H1 (cell line): ENCODE measurements around the gene SERPINB1. TPM values are rescaled to one million over a fixed set of nuclear protein-coding genes. Genes with fewer than 3 reads are reported as not detected.

ENCODE experiments used
- CTCF ChIA-PET: fragments of 300-600 bp; sonication (Branson Sonifier 250); formaldehyde crosslinking; loops from one replicate; lab custom pipeline; 2021; ENCODE audit not compliant: partially characterized antibody; lab: Charles Lee
- POLR2A ChIA-PET: fragments of 300-600 bp; sonication (Branson Sonifier 250); formaldehyde crosslinking; loops from one replicate; lab custom pipeline; 2021; ENCODE audit warnings: inconsistent platforms; ENCODE audit not compliant: partially characterized antibody; lab: Charles Lee
- DNase-seq, 2 experiments: peaks; one replicate each; pipeline versions ENCODE4 v3.0.0 to v3.0.0-alpha.2; 2010 to 2022; ENCODE audit warnings: low spot score in 2 of 2, low read depth in 1 of 2, mixed read lengths in 1 of 2
- FAIRE-seq: peaks from 2 replicates; lab custom pipeline; 2011; peaks lifted over from hg19 to GRCh38; lab: Jason Lieb, UNC
- H2AFZ ChIP-seq: 2 replicates; pipeline ENCODE4 v1.8.1; 2012; ENCODE audit warnings: low read length, inconsistent platforms
- H2AK5ac ChIP-seq: 2 replicates; pipeline ENCODE4 v1.6.1; 2013; ENCODE audit warnings: low read depth, low read length
- H2BK120ac ChIP-seq: replicated peaks from 2 replicates; pipeline ENCODE3; 2013; ENCODE audit warnings: low read depth, low read length, inconsistent platforms
- H2BK12ac ChIP-seq: 2 replicates; pipeline ENCODE4 v1.6.1; 2013; ENCODE audit warnings: low read depth, low read length
- H2BK15ac ChIP-seq: 2 replicates; pipeline ENCODE4 v1.6.1; 2013; ENCODE audit warnings: low read length
- H2BK20ac ChIP-seq: 2 replicates; pipeline ENCODE4 v1.6.1; 2013; ENCODE audit warnings: low read length
- H2BK5ac ChIP-seq: 2 replicates; pipeline ENCODE4 v1.6.1; 2013; ENCODE audit warnings: low read depth, low read length
- H3K14ac ChIP-seq: 2 replicates; pipeline ENCODE4 v1.6.1; 2013; ENCODE audit warnings: inconsistent platforms; ENCODE audit not compliant: insufficient read length
- H3K18ac ChIP-seq: 2 replicates; pipeline ENCODE4 v1.6.1; 2013; ENCODE audit warnings: low read length; ENCODE audit errors: extremely low read depth
- H3K23ac ChIP-seq: 2 replicates; pipeline ENCODE4 v1.6.1; 2013; ENCODE audit warnings: inconsistent platforms; ENCODE audit not compliant: insufficient read length
- H3K23me2 ChIP-seq: 2 replicates; pipeline ENCODE4 v1.6.1; 2013; ENCODE audit warnings: low read depth, low read length
- H3K27ac ChIP-seq: 2 replicates; pipeline ENCODE4 v1.6.1; 2011; ENCODE audit warnings: low read depth, low read length, inconsistent platforms
- H3K27me3 ChIP-seq, 4 experiments: replicated peaks in 1 of 4; 1 replicate in 1 of 4; 2 replicates in 3 of 4; pipeline versions ENCODE4 v1.6.1 to v1.8.1; 2011 to 2013; ENCODE audit warnings: low read length in 3 of 4, mild to moderate bottlenecking in 3 of 4, inconsistent platforms in 2 of 4, mixed read lengths in 2 of 4, moderate library complexity in 1 of 4; ENCODE audit not compliant: control insufficient read depth in 3 of 4, insufficient read depth in 3 of 4; ENCODE audit errors: extremely low read depth in 1 of 4
- H3K36me3 ChIP-seq, 4 experiments: 2 replicates each; pipeline versions ENCODE4 v1.6.1 to v1.8.1; 2011 to 2013; ENCODE audit warnings: mild to moderate bottlenecking in 4 of 4, low read length in 3 of 4, moderate library complexity in 2 of 4, control low read depth in 1 of 4, inconsistent platforms in 1 of 4; ENCODE audit not compliant: insufficient read depth in 4 of 4, control insufficient read depth in 2 of 4
- H3K4ac ChIP-seq: replicated peaks from 2 replicates; pipeline ENCODE3; 2013; ENCODE audit warnings: low read length, low read depth, mixed read lengths, inconsistent platforms; ENCODE audit not compliant: insufficient read length
- H3K4me1 ChIP-seq, 4 experiments: replicated peaks in 1 of 4; 1 replicate in 1 of 4; 2 replicates in 3 of 4; pipeline versions ENCODE4 v1.6.1 to v1.8.1; 2011 to 2013; ENCODE audit warnings: low read length in 3 of 4, inconsistent platforms in 2 of 4, mixed read lengths in 1 of 4; ENCODE audit not compliant: insufficient read depth in 4 of 4, control insufficient read depth in 3 of 4
- H3K4me2 ChIP-seq, 2 experiments: 2 replicates each; pipeline versions ENCODE4 v1.6.1 to v1.8.1; 2011 to 2013; ENCODE audit warnings: low read depth in 2 of 2, low read length in 2 of 2, control low read depth in 1 of 2, inconsistent platforms in 1 of 2, mild to moderate bottlenecking in 1 of 2; ENCODE audit not compliant: insufficient read depth in 1 of 2
- H3K4me3 ChIP-seq, 4 experiments: fragments of 200-600, 300-600 bp in 1 of 4; sonication (generic), shearing (Covaris generic), sonication (Bioruptor Twin) in 1 of 4; 2 replicates each; pipeline versions ENCODE4 v1.5.1 to v1.8.1; 2011 to 2016; ENCODE audit warnings: low read length in 4 of 4, low read depth in 3 of 4, control low read depth in 2 of 4, inconsistent platforms in 2 of 4, mild to moderate bottlenecking in 2 of 4, mixed read lengths in 1 of 4, moderate library complexity in 1 of 4; ENCODE audit not compliant: insufficient read depth in 2 of 4; ENCODE audit errors: extremely low read depth in 1 of 4
- H3K56ac ChIP-seq: replicated peaks from 2 replicates; pipeline ENCODE3; 2013; ENCODE audit warnings: low read depth, mild to moderate bottlenecking, mixed read lengths, low read length, inconsistent platforms; ENCODE audit not compliant: insufficient read length
- H3K79me1 ChIP-seq: 2 replicates; pipeline ENCODE4 v1.6.1; 2013; ENCODE audit warnings: low read depth, low read length, control low read depth
- H3K79me2 ChIP-seq, 2 experiments: 2 replicates each; pipeline versions ENCODE4 v1.6.1 to v1.8.1; 2012 to 2013; ENCODE audit warnings: low read length in 2 of 2, mild to moderate bottlenecking in 2 of 2, inconsistent platforms in 1 of 2; ENCODE audit not compliant: insufficient read depth in 2 of 2, control insufficient read depth in 1 of 2
- H3K9ac ChIP-seq, 4 experiments: replicated peaks in 1 of 4; 1 replicate in 1 of 4; 2 replicates in 3 of 4; pipeline versions ENCODE4 v1.6.1 to v1.8.1; 2011 to 2013; ENCODE audit warnings: low read depth in 3 of 4, low read length in 3 of 4, control low read depth in 2 of 4, mild to moderate bottlenecking in 2 of 4, moderate library complexity in 2 of 4, inconsistent platforms in 1 of 4; ENCODE audit errors: extremely low read depth in 1 of 4
- H3K9me3 ChIP-seq, 2 experiments: 2 replicates each; pipeline versions ENCODE4 v1.6.1 to v1.8.1; 2012 to 2013; ENCODE audit warnings: mild to moderate bottlenecking in 2 of 2, moderate library complexity in 2 of 2, control low read depth in 1 of 2, inconsistent platforms in 1 of 2, low read depth in 1 of 2, low read length in 1 of 2, mixed read lengths in 1 of 2; ENCODE audit not compliant: insufficient read depth in 2 of 2
- H4K20me1 ChIP-seq, 2 experiments: replicated peaks in 1 of 2; 2 replicates each; pipeline versions ENCODE3 to v1.8.1; 2011 to 2013; ENCODE audit warnings: inconsistent platforms in 2 of 2, low read length in 2 of 2, mild to moderate bottlenecking in 1 of 2; ENCODE audit not compliant: insufficient read depth in 2 of 2, control insufficient read depth in 1 of 2
- H4K5ac ChIP-seq: 2 replicates; pipeline ENCODE4 v1.6.1; 2013; ENCODE audit warnings: low read length, low read depth, mixed read lengths, inconsistent platforms; ENCODE audit not compliant: insufficient read length
- H4K8ac ChIP-seq: 2 replicates; pipeline ENCODE4 v1.8.0; 2013; ENCODE audit warnings: mild to moderate bottlenecking, moderate library complexity, low read length, inconsistent platforms; ENCODE audit not compliant: insufficient read depth; ENCODE audit errors: extremely low read depth
- H4K91ac ChIP-seq: replicated peaks from 2 replicates; pipeline ENCODE3; 2013; ENCODE audit warnings: low read length, mixed read lengths, inconsistent platforms; ENCODE audit not compliant: insufficient read length
- EZH2 ChIP-seq: fragments of 200-600 bp; sonication (generic); IDR thresholded peaks from 2 replicates; pipeline ENCODE4 v1.7.1; 2012; ENCODE audit warnings: low read depth, mild to moderate bottlenecking, moderate library complexity, low read length, inconsistent platforms; ENCODE audit not compliant: severe bottlenecking
- HDAC2 ChIP-seq, 2 experiments: fragments of 300-600 bp in 1 of 2; sonication (generic) in 1 of 2; IDR thresholded peaks; 2 replicates each; pipeline ENCODE4 v1.6.1; 2011 to 2012; ENCODE audit warnings: low read depth in 2 of 2, low read length in 2 of 2, mild to moderate bottlenecking in 2 of 2, moderate library complexity in 2 of 2, borderline replicate concordance in 1 of 2, inconsistent platforms in 1 of 2
- KDM4A ChIP-seq: IDR thresholded peaks from one replicate; pipeline ENCODE4 v1.7.1; 2012; ENCODE audit warnings: low read depth, mild to moderate bottlenecking, moderate library complexity, low read length, inconsistent platforms; ENCODE audit not compliant: severe bottlenecking
- POLR2A ChIP-seq, 2 experiments: IDR thresholded peaks; 1 replicate in 1 of 2; 2 replicates in 1 of 2; pipeline ENCODE4 v1.6.1; 2011; ENCODE audit warnings: low read depth in 2 of 2, low read length in 2 of 2, mild to moderate bottlenecking in 2 of 2; ENCODE audit errors: control extremely low read depth in 1 of 2
- RBBP5 ChIP-seq: IDR thresholded peaks from 2 replicates; pipeline ENCODE4 v1.7.1; 2012; ENCODE audit warnings: low read depth, mild to moderate bottlenecking, inconsistent platforms, low read length, moderate library complexity, borderline replicate concordance
- RFX5 ChIP-seq: IDR thresholded peaks from 2 replicates; pipeline ENCODE4 v1.6.1; 2011; ENCODE audit warnings: low read depth, low read length, improper control_type of control experiment, borderline replicate concordance
- SIRT6 ChIP-seq: IDR thresholded peaks from one replicate; pipeline ENCODE4 v1.7.1; 2012; ENCODE audit warnings: low read length, inconsistent platforms
- SP2 ChIP-seq: IDR thresholded peaks from 2 replicates; pipeline ENCODE4 v1.6.1; 2012; ENCODE audit warnings: mild to moderate bottlenecking, low read length, inconsistent platforms
- SRF ChIP-seq: IDR thresholded peaks from 2 replicates; pipeline ENCODE4 v1.6.1; 2011; ENCODE audit warnings: mild to moderate bottlenecking, low read depth, low read length, moderate library complexity
- TEAD4 ChIP-seq: IDR thresholded peaks from 2 replicates; pipeline ENCODE4 v1.6.1; 2012; ENCODE audit warnings: low read depth, low read length, inconsistent platforms, mixed read lengths
- YY1 ChIP-seq: IDR thresholded peaks from 2 replicates; pipeline ENCODE4 v1.6.1; 2011; ENCODE audit warnings: low read depth, mild to moderate bottlenecking, low read length
- WGBS, 2 experiments: shearing (Covaris generic) in 1 of 2; methylation state at CpG; one replicate each; pipeline versions ENCODE4 v1.1.6 to v1.1.7; 2013 to 2015; ENCODE audit warnings: low lambda C conversion rate in 2 of 2, mixed read lengths in 2 of 2, inconsistent platforms in 1 of 2, low coverage in 1 of 2, missing lambda C conversion rate in 1 of 2; ENCODE audit not compliant: insufficient replicate concordance in 2 of 2, insufficient coverage in 1 of 2, insufficient read length in 1 of 2; ENCODE audit errors: extremely low coverage in 1 of 2, missing lambda C conversion rate in 1 of 2; 5-methylcytosine and 5-hydroxymethylcytosine counted together
- polyA plus RNA-seq, 7 experiments: library from polyadenylated mRNA; depleted of rRNA in 3 of 7; stranded (reverse) in 5 of 7; unstranded in 2 of 7; fragments of >200 nt in 5 of 7; fragments of 200-250 nt in 2 of 7; gene quantifications; 1 replicate in 5 of 7; 2 replicates in 1 of 7; 4 replicates in 1 of 7; pipeline versions ENCODE4 v1.2.1 to v1.2.3, GENCODE V29; 2011 to 2013; ENCODE audit warnings: missing spikeins in 2 of 7, mixed read lengths in 2 of 7
- total RNA-seq: library from RNA; stranded (reverse); fragmentation: NEBNext Ultra II Directional; extraction: Animal tissue kit (Norgen Biotek cat#: 25700); gene quantifications from 2 replicates; pipeline ENCODE4 v1.2.1, GENCODE V29; 2021

The SERPINB1 gene
- total and polyA plus RNA-seq, 2 of the 8 experiments (the other 6 are each of a cell fraction or from before 2014, with no cell fraction given): 8.1 to 17.3 TPM

DNA sequence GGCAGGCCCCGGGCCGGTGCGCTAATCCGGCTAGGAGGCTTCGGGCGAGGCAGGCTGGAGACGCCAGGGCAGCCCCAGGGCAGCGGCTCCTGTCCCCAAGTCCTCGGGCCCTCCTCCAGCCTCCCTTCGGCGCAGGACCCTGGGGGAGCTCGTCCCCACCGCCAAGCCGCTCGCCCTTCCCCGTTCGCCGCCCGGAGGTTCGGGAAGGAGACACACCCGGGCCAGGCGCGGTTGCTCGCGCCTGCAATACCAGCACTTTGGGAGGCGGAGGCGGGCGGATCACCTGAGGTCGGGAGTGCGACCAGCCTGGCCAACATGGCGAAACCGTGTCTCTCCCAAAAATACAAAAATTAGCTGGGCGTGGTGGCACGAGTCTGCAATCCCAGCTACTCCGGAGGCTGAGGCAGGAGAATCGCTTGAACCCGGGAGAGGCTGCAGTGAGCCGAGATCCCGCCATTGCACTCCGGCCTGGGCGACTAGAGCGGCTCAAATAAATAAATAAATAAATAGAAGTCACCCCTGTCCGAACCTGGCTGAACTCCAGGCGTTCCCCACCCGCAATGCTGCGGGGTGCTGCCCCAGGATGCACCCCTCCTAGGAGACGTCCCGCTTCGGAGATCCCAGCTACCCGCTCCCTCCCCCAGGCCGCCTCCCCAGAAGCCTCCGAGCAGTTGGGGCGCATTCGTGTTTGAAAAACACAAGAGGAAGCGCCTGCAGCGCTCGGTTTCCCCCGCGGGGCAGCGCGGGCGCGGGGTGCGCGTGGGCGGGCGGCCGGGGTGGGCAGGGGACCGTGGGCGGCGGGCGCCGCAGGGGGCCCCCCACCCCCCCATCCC, 33.9 kb upstream of the SERPINB1 start:
- H4K91ac ChIP-seq: peak overlapping the region; percentile 88
- peak overlapping the region; percentile 98 for H2BK12ac ChIP-seq
- no peak overlapping the region for H3K23ac ChIP-seq
- ChIA-PET POLR2A (interaction anchor here (1.0 to 2.6 kb wide), 6 partner anchors 16 to 200 kb away, joined by 3 to 10 read pairs (median 4); no protein-coding TSS in a partner anchor), CTCF (interaction anchor here (0.5 to 3.0 kb wide), 4 partner anchors 9 to 168 kb away, joined by 3 to 10 read pairs (median 4); no protein-coding TSS in a partner anchor)
- H3K4me1 ChIP-seq: peaks cover 15 to 25% (median 18%) of the 10 kb centered on the region in 4 experiments
- H2AK5ac ChIP-seq: no peak overlapping the region
- H4K8ac ChIP-seq: peak overlapping the region; percentile 94
- H3K56ac ChIP-seq: peak overlapping the region; percentile 80
- H3K14ac ChIP-seq: no peak overlapping the region
- peak overlapping the region; percentile 85 to 88 for H3K4me2 ChIP-seq
- H3K23me2 ChIP-seq: peaks cover 8% of the 10 kb centered on the region
- H3K9me3 ChIP-seq: no peaks in the 10 kb centered on the region
- peak overlapping the region; percentile 85; the same call in 1 of the 2 replicates for H2BK5ac ChIP-seq
- H3K27ac ChIP-seq: no peak overlapping the region
- 3% methylated on average over 52 of the region's 73 CpGs; no CpG with 5 or more reads in 1 of the 2 experiments for WGBS, 2 experiments
- no peaks in the 10 kb centered on the region for H3K79me2 ChIP-seq
- peaks cover 0 to 7% (median 6%) of the 10 kb centered on the region in 4 experiments; a peak in 3 of 7 replicates for H3K27me3 ChIP-seq
- DNase-seq (peak in 1 of 2 experiments; percentile 79), FAIRE-seq (no peak)
- H3K4ac ChIP-seq: peak overlapping the region; percentile 30
- peak overlapping the region; percentile 86 for H4K5ac ChIP-seq
- no peaks in the 10 kb centered on the region; the same call in 1 of the 2 replicates for H3K79me1 ChIP-seq
- H2AFZ ChIP-seq: peak overlapping the region; percentile 58; the same call in 1 of the 2 replicates
- H3K9ac ChIP-seq: peak overlapping the region; percentile 8 to 59 (median 32)
- H2BK120ac ChIP-seq: peak overlapping the region; percentile 95
- H4K20me1 ChIP-seq: no peaks in the 10 kb centered on the region
- peak overlapping the region; percentile 56 to 83 (median 68) for H3K4me3 ChIP-seq
- no peak overlapping the region for H2BK15ac ChIP-seq
- H3K36me3 ChIP-seq: peaks cover 0 to 3% (median 0%) of the 10 kb centered on the region in 4 experiments; a peak in 1 of 8 replicates
- H3K18ac ChIP-seq: peak overlapping the region; percentile 91
- H2BK20ac ChIP-seq: no peak overlapping the region
- TF ChIP-seq YY1: peak; percentile 16
- TF ChIP-seq EZH2: peak; percentile 31
- no peak for TF ChIP-seq TEAD4
- peak; percentile 79 for TF ChIP-seq KDM4A
- TF ChIP-seq HDAC2 (IDR thresholded peaks at IDR 0.05; ENCODE audit: borderline replicate concordance in 1 of 2, low read depth in 2 of 2, low read length in 2 of 2): 0 out of 4 replicates have a peak, but pooled peaks have one; percentile 18 to 32
- no peak for TF ChIP-seq RFX5
- no peak for TF ChIP-seq SP2
- no peak for TF ChIP-seq SIRT6
- no peak for TF ChIP-seq SRF
- peak; percentile 99 for TF ChIP-seq RBBP5
- peak in 1 of 2 experiments; percentile 60; a peak in 2 of 3 replicates for TF ChIP-seq POLR2A (IDR thresholded peaks at IDR 0.05; ENCODE audit: control extremely low read depth in 1 of 2, low read depth in 2 of 2, low read length in 2 of 2)
